ENCODE results near the gene NDUFS8.
A peak's percentile ranks its signal among the peaks of the same experiment; 100 is the strongest.

Gene NDUFS8

DNA sequence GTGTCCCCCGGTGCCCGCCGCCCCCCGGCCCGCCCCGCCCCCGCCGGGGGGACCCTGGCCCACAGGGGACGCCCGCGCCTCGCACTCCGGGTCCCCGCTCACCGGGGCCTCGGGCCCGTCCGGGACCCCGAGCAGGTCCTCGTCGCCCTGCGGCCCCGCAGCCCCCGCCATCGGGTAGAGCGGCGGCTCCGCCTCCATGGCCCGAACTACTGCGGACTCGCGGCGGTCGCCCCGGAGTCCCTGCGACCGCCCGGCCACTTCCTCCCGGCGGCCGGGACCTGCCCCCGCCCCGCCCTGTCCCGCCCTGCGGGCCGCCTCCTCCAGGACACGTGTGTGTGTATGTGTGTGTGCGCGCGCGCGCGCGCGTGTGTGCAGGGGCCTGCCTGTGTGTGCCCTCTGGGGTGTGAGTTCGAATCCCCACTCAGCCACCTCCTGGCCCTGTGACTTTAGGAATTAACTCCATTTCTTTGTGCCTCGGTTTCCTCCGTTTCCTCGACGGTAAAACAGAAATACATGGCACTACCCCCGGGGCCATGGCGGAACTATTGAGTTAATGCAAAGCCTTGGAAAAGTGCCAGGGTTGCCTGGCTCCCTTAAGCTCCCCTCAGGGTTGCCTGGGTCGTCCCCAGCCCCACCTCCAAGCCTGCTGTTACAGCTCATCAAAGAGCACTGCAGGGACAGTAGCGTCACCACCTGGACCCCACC lies 26.5 kb upstream of the NDUFS8 start, which contains the start of gene UNC93B1:
Gene UNC93B1 (minus strand): TSS at position 252 of the 705 bp plus-strand sequence. CDS start 54 bp downstream, at position 198.
- peak; percentile 90 for DNase-seq

DNA sequence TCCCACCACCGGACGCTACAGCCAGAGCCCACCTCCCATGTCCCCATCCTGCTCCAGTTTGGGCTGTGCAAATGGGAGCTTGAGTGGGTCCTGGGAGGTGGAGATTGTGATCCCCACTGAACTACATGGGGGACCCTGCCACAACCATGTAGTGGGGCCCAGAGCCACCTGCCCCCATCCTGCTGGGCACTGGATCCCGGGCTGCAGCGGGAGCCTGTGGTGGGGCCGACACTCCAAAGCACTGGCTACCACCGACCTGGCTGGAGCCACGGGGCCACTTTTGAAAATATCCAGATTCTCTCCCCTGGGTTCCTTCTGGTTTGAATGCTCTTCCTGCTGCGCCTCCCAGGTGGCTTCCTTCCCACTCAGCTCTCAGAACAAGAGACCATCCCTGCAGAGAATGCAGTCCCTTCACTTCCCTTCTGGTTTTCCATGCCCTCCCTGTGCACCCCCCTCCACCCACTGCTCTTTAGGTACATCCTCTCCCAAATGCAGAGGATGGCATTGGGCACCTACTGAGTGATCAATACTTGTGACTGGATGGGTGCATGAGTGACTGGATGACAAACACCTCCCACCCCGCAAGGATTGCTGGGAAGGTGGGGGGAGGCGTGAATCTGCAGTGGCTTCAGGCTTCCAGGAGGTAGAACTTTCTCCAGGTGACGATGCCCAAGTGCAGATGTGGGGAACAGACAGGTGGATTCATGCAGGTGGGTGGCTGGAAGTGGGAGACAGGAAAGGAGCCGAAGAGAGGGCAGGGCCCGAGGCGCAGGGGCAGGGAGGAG lies 25.7 kb upstream of the NDUFS8 start:
- no peak for DNase-seq

DNA sequence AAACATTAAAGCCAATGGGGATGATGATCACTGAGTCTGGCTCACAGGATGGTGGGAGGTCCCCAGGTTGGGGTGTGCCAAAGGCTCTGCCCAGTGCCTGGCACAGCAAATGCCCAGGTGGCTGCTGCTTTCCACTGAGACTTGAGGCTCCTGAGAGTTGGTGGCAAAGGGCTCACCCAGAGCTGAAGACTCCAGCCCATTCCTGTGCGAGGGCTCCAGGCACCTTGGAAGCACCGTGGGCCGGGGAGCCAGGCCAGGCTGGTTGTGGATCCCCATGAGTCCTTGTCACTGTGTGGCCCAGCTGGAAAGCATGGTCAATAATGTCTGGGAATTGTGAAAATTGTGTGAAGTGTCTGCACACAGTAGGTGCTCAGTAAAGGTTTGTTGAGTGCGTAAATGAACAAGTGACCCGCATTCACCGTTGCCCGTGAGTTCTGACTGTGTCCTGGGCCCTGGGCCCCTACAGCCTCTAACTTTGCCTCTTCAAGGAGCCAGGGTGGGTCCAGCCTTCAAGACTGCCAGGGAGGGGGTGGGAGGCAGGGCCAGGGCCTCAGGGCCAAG lies 23.8 kb upstream of the NDUFS8 start:
- no peak for DNase-seq

DNA sequence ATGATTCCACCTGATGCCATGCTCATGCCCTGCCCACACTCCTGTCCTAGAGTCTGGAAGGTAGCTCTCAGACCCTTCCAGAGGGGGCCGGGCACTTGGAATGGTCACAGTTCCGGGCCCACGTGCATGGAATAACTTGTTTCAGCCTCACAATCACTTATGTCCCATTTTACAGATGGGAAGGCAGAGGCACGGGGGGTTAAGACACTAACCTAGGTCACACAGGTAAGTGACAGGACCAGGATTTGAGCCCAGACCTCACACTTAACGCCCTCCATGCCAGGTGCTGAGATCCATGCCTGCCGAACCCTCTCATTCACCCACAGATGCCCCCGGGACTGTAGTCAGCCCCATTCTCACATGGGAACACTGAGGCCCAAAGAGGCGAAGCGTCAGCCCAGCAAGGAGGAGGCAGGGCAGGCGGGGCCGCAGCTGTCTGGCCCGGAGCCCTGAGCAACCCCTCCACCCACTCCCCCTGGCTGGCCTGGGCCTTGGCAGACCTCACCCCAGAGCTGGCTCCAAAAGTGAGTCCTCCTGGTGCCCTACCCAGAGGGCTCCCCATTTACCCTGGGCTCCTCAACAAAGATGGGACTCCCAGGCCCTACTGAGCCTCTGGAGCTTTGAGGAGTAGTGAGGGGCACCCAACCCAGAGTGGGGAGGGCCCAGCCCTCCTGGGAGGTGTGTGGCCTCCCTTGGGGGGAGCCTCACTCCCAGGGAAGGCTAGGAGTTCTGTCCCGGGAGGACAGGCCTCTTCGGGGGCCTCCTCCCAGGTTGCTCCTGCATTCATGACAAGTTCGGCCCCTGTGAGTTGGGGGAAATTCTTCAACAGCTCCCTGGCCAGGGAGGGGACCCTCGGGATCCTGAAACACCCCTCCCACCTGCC lies 22.7 kb upstream of the NDUFS8 start:
- no peak for DNase-seq

DNA sequence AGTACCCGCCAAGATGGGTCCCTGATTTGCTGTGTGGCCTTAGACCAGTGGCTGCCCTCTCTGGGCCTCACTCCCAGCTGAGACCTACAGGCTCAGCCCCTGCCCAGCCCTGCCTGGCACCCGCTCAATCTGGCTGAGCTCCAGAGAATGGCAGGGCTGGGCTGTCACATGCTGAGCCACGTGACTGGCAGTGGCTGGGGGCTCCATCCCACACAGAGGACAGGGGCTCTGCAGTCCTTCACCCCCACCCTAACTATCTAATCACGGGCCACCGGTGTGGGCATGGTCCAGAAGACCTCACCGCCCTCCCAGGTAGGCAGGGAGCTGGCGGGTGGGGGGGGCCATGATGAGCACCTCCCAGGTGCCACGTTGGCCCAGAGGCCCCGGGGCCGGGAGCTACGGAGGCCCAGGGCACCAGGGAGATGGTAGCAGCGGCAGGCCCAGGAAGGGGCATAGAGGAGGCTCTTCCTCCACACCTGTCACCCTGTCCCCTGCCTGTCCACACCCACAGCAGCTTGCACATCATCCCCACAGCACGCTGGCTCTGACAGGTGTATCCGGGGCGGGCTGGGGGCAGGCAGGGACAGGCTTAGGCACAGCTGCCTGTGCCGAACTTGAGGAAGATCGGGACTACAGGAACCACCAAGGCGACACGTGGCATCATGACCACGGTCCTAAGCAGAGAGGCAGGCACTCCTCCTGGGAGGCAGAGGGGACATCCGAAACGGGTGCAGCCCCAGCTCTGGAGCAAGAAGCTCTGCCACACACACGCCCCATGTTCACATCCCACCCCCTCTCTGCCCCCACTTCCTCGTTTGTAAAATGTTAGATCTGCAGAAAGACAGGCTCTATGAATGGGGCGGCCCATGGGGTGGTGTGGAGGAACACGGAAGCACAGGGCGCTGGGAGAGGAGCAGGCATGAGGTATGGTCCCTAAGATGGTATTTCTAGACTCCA lies 21.8 kb upstream of the NDUFS8 start:
- DNase-seq: peak; percentile 93

DNA sequence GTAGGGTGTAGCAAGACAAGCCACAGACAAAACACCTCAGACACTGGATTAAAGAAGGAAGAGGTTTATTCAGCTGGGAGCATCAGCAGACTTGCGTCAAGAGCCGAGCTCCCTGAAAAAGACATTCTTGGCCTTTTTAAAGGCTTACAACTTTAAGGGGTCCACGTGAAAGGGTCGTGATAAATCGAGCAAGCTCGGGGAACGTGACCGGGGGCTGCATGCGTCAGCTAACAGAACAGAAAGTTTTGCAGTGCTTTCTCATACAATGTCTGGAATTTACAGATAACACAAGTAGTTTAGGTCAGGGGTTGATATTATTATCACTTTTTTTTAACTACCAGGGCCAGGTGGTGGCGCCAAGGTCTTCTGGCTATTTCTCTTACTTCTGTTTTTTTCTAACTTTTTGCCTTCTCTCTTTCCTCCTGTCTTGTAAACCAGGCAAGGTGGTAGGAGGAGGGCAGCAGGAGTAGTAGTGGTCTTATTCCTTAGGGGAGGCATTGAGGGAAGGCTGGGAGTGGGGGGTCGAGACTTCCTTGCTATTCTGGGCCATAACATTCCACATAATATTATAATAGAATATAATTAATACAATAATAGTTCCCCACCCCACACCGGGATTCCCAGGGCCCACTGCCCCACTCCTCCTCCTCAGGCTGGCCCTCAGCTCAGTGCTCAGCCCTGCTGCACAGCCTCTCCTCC lies 20.9 kb upstream of the NDUFS8 start:
- peak; percentile 93 for DNase-seq

DNA sequence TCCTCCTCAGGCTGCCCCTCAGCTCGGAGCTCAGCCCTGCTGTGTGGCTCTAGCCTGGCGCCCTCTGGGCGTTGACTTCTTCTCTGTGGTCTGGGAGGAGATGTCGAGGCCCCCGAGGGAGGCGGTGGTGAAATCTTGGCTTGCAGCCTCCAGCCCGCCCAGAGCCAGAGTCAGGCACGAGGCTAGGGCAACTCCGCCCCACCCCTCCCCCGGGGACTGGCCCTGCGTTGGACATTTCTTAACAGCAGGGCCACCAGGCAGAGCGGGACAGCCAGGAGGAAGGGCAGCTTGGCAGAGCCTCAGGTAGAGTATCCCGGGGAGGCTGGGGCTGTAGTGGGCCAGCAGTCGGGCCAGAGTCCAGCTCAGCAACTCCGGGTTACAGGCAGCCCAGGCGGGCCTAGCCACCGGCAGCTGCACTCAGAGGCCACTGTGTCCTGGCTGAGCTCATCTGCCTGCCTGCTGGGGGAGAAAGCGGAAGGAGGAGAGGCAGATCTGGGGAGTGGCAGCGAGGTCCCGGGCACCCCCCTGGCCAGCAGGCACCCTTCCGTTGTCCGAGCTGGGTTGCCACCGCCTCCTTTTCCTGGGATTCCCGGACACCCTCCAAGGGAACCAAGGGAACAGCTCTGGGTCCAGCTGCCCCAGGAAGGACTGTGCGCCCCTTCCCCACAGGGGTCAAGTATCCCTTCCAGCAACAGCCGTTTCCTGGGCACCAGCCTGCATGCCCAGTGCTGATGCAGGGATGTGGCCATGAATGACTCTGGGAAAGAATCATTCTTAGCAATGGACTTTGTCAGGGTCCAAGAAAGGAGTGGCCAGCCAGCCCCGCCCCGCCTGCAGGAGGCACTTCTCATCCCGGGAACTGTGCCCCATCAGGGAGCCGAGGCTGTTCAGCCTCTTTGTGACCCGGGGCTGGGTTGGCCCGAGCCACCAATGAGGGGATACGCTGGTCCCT lies 20.1 kb upstream of the NDUFS8 start, which contains the start of gene ALDH3B1:
Gene ALDH3B1 (plus strand): TSS at position 238 of the 952 bp plus-strand sequence. CDS start 4,971 bp downstream, outside the sequence.
- peak; percentile 98 for DNase-seq

DNA sequence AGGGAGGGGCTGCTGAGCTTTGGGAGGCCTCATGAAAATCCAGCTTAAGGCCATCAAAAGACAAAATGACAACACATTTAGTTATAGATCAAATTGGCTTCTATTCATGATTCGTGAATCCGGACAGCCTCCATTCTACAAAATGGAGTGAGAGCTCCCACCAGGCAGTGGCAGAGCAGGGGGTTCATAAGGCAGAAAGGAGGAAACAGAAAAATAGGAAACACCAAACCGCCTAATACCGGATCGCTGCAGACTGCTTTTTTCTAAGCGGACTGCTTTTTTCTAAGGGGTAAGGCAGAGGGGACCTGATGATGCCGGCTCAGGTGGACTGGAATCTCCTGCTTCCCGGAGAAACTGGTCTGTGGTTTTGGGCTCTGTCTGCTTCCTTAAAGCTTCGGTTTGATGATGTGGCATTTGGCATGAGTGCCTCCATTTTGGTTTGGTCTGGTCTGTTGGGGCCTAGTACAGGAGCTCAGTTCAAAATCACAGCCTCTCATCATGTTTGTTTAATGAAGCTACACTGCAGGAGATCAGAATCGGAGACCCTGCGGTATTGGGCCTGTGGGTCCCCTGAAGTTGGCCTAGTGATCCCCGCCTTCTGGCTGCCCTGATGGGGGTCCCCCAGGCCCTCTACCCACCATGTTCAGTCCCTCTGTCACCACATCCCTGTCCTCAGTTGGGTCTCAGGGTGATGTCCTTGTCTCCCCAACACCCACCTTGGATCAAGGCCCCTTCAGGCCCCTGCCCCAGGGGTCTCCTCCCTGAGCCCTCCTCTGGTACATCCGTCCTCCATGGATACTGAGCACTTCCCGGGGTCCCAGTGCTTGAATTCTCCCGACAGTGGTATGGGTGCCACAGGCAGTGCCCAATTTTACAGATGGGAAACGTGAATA lies 19.2 kb upstream of the NDUFS8 start:
- no peak for DNase-seq

DNA sequence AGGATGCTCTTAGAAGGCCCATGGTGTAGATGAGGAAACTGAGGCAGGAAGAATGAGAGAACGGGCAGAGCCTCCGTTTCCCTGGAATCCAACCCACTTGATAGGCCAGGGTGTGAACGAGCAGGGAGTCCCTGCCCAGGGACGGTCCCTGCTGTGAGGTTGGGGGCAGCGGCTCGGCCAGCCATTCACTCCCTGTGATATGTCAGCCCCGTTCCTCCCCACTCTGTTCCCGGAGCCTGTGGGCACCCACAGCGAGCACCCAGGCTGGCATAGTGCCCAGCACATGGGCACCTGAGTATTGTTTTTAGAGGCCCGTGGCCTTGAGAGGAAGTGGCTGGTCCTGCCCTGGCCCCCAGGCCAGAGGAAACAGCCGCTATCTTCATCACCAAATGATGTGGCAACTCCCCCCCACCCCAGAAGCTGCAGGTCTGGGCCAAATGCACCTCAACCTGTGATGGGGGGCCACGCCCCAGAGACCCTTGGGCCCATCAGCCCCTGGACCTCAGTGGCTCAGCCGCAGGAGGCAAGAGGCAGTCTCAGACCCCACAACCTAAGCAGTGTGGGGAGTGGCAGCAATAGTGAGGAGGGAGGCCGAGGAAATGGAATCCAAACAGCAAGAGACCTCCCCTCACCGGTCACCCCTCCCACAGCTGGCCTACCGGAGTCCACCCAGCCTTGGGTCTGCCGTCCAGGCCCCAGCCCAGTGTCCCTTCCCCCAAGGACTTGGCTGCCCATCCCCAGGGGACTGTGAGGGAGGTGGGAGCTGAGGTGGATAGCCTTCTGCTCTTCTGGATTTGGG lies 18.2 kb upstream of the NDUFS8 start:
- no peak for DNase-seq

DNA sequence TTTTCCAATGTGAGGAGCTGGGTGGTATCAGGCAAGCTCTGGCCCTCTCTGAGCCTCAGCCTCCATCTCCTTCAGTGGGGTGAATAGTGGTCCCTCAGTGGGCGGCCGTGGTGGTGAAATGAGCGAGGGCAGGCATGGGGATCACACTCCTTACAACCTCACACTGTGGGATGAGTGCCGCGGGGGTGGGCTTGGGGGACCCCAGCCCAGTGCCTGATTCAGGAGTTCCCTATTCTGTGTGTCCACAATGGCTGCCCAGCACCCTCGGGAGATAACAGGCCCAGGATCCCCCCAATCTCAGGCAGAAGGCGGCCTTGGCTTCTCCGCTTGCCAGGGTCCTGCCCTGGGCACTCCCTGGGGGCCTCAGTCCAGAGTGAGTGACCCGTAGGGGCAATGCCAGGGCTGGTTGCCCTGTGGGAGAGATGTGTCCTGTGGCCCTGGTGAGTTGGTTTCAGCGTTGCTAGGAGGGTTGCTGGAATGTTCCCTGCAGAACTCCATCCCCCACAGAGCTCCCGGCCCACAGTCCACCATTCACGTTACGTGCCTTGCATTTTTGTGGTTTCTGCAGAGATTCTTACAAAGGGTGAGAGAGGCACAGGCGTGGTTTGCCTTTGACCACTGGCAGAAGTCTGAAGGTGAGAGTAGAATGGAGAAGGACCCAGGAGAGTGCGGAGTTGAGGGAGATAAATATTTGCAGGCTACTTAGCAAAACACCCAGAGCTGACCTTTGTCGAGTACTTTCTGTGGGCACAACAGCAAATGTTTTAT lies 17.5 kb upstream of the NDUFS8 start:
- no peak for DNase-seq

DNA sequence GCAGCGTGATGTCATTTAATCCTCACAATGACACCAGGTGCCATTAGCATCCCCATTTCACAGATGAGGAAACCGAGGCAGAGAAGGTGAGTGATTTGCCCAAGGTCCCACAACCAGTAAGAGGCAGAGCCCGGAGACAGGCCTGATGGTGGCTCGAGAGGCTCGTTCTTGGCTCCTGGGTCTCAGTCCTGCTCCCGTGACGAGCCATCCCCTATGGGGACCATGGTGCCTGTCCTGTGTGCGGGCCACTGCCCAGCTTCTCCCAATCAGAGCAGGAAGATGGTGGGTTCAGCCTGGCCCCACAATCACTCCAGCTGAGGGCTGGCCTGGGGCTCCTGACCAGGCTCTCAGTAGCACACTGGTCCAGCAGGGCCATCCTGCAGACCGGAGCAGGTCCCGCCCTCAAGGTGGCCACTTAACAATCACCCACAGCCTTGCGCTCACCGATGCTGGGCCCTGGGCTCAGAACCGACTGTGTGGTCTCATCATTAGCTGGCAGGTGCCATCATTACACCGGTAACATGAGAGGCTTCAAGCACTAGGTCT lies 16.8 kb upstream of the NDUFS8 start:
- DNase-seq: no peak

DNA sequence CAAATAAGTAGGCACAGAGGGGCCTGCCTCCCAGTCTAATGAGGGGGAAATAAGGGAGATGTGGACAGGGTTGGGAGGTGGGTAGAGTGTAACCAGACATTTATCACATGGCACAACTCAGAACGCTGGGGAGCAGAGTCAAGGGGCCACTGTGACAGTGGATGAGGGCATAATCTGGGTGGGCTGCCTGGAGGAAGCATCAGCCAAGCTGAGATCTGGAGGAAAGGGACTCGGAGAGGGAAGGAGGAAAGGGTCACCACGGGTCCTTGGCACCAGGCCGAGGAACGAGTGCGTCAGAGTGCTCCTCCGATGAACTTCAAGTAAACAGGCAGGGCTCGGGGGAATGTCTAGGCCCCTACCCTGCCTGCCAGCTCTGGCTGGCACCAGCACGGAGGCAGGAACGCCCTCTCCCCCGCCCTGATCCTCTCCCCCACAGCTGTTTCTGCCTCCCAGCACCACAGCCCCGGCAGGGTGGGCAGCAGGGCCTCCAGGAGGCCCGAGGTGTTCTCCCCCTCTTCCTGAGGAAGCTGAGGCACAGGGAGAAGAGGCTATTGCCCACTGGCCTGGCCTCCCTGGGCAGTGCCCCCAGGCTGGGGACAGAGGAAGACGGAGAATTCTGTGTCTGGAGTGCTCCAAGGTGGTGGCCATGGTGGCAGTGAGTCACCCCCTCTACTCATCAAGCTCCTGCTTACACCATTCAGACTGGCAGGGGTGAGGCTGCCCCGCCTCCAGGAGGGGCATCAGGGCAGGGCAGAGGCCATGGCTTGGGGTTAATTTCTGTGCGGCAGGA lies 16.1 kb upstream of the NDUFS8 start:
- peak; percentile 83 for DNase-seq

DNA sequence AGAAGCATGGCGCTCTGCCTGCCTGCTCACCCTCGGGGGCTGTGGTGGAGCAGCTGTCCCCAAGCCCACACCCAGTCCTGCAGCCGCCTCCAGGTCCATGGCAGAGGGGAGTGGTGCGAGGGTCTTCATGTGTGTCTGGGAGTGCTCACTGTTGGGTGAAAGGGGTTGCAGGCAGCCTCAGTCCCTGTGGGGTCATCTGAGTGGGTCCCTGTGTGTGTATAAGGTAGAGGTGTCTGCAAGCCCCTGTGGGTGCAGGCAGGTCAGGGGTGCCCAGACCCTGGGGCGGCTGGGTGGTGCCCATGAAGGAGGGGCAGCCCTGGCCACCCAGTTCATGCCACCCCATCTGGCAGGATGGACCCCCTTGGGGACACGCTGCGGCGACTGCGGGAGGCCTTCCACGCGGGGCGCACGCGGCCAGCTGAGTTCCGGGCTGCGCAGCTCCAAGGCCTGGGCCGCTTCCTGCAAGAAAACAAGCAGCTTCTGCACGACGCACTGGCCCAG lies 15.5 kb upstream of the NDUFS8 start:
- DNase-seq: no peak

DNA sequence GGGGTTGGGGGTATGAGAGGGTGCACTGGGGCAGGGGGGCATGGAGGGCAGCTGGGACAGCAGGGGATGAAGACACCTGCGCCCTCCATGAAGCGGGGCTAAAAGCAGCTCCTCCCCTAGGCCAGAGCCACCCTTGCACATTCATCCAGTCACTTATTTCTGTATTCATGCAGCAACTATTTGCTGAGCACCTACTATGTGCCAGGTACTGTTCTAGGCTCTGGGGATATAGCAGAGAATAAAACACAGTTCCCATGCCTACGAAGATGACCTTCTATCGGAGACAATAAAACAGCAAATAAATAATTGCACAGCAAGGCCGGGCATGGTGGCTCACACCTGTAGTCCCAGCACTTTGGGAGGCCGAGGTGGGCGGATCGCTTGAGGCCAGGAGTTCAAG lies 15.0 kb upstream of the NDUFS8 start:
- no peak for DNase-seq

DNA sequence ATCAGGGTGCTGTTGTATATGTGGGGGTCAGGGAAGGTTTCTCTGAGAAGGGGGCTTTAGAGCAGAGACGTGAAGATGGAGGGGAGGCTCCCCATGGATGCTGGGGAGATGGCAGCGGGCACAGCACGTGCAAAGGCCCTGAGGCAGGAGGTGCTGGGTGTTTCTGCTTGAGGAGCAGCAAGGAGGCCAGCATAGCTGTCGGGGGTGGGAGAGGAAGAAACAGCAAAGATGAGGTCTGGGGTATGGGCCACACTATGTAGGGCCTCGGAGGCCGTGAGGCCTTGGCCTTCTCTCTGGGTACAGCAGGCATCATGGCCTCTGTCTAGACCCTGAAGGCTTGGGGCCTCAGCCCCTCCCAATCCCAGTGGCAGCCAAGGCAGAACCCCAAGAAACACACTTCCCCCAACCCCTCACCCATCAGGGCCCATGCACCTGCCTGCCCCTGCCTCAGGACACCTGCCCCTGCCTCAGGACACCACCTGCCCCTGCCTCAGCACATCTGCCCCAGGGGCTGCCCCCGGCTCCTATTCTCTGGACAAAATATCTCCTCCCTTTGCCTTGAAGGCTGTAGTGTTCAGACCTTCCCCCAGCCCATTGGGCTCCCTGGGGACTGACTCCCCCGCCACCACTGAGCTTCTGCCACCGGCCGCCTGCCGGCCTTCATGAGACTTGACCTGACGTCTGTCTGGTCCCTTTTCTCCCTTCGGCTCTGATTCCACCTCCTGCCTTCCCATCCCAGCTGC lies 14.1 kb upstream of the NDUFS8 start:
- no peak for DNase-seq

Data from hematopoietic multipotent progenitor cell treated with erythropoietin and hydrocortisone succinate and interleukin-3 and kit ligand, for 8 days (in vitro differentiated cells).